GM23338 (cell line): ENCODE results near the gene LURAP1L.

Experiments
- CREB1 ChIP-seq: fragments of 250-450 bp; sonication (Bioruptor Pico); IDR thresholded peaks from 2 replicates; pipeline ENCODE4 v1.5.0; 2020; ENCODE audit warnings: low read depth, mild to moderate bottlenecking, moderate library complexity
- CTCF ChIP-seq, 2 experiments: fragments of 200-600 bp in 1 of 2; sonication (generic) in 1 of 2; conservative IDR thresholded peaks; 2 replicates each; pipeline versions ENCODE4 v1.5.1 to v1.6.1; 2016 to 2017; ENCODE audit warnings: antibody characterized with exemption in 2 of 2, low read depth in 2 of 2, mild to moderate bottlenecking in 2 of 2, moderate library complexity in 1 of 2
- ETS1 ChIP-seq: IDR thresholded peaks from 2 replicates; pipeline ENCODE4 v1.6.1; 2016; ENCODE audit warnings: antibody characterized with exemption
- EZH2 ChIP-seq: fragments of 200-600 bp; sonication (generic); IDR thresholded peaks from one replicate; pipeline ENCODE4 v1.8.0; 2017; ENCODE audit warnings: antibody characterized with exemption, mild to moderate bottlenecking, low read depth; ENCODE audit not compliant: unreplicated experiment
- EZH2phosphoT487 ChIP-seq: fragments of 200-600 bp; sonication (generic); IDR thresholded peaks from one replicate; pipeline ENCODE4 v1.8.1; 2018; ENCODE audit warnings: antibody characterized with exemption; ENCODE audit not compliant: unreplicated experiment
- NANOG ChIP-seq: IDR thresholded peaks from 2 replicates; pipeline ENCODE4 v1.6.1; 2016; ENCODE audit warnings: antibody characterized with exemption, borderline replicate concordance
- POLR2AphosphoS5 ChIP-seq: IDR thresholded peaks from 2 replicates; pipeline ENCODE4 v1.6.1; 2016; ENCODE audit warnings: antibody characterized with exemption, low read depth
- REST ChIP-seq: IDR thresholded peaks from one replicate; pipeline ENCODE4 v1.6.1; 2018; ENCODE audit warnings: antibody characterized with exemption; ENCODE audit not compliant: unreplicated experiment
- ZNF114 ChIP-seq: fragments of 250-450 bp; sonication (Bioruptor Pico); IDR thresholded peaks from 2 replicates; pipeline ENCODE4 v1.5.0; 2020; ENCODE audit warnings: mild to moderate bottlenecking, moderate library complexity
- ZNF331 ChIP-seq: fragments of 250-450 bp; sonication (Bioruptor Pico); IDR thresholded peaks from 2 replicates; pipeline ENCODE4 v1.5.0; 2020; ENCODE audit warnings: low read depth, mild to moderate bottlenecking, moderate library complexity
- ZNF462 ChIP-seq: fragments of 250-450 bp; sonication (Bioruptor Pico); IDR thresholded peaks from 2 replicates; pipeline ENCODE4 v1.5.0; 2020; ENCODE audit warnings: mild to moderate bottlenecking, moderate library complexity

- no peak for TF ChIP-seq CTCF (conservative IDR thresholded peaks at IDR 0.05; ENCODE audit: low read depth in 2 of 2)
- TF ChIP-seq POLR2AphosphoS5 = no peak
- no peak for TF ChIP-seq EZH2phosphoT487
- no peak for TF ChIP-seq NANOG
- no peak for TF ChIP-seq CREB1
- TF ChIP-seq EZH2 = no peak
- no peak for TF ChIP-seq REST
- no peak for TF ChIP-seq ETS1
- no peak for TF ChIP-seq ZNF331
- no peak for TF ChIP-seq ZNF114 (CRISPR knock-in tag)
- TF ChIP-seq ZNF462 (CRISPR knock-in tag) = no peak
Observed at GRCh38 chr9:12778389-12778788, 3.6 kb downstream of the LURAP1L start.
